ENCODE data around the gene MERTK.
"Not testable (repeated sequence)": the region's sequence is repeated elsewhere in the genome, so short reads cannot be mapped to it uniquely, and the experiment has no call there.

The MERTK gene

DNA sequence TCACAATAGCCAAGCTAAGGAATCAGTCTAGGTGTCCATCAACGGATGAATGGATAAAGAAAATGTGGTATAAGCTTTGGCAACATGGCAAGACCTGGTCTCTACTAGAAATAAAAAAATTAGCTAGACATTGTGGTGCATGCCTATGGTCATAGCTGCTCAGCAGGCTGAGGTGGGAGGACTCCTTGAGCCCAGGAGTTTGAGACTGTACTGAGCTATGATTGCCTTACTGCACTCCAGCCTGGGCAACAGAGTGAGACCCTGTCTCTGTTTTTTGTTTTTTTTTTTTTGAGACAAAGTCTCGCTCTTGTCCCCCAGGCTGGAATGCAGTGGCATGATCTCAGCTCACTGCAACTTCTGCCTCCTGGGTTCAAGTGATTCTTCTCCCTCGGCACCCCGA, 11.6 kb downstream of the MERTK start:
- DNase-seq (ENCODE audit: low read depth): not testable (repeated sequence)

DNA sequence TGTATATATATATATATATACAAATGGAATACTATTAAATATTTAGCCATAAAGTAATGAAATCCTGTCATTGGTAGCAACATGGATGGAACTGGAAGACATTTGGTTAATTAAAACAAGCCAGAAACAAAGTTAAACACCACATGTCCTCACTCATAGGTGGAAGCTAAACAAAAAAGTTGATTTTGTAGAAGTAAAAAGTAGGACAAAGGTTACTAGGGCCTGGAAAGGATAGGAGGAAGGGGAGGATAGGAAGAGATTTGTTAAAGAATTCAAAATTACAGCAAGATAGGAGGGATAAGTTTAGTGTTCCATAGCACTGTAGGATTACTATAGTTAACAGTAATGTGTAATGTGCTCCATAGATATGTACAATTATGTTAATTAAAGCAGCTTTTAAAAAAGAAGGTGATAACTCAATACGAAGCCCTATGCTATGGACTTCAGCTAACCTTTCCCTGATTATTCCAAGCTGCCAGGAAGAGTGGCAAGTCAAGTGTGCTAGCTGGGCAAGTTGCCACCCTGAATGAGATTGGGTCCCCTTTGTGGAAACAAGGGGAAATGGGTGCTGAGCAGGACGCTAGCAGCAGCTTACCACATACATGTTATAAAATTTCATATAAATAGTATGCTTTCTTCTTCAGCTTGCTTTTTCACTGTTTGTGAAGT, 12.3 kb downstream of the MERTK start:
- DNase-seq (ENCODE audit: low read depth): no peak

DNA sequence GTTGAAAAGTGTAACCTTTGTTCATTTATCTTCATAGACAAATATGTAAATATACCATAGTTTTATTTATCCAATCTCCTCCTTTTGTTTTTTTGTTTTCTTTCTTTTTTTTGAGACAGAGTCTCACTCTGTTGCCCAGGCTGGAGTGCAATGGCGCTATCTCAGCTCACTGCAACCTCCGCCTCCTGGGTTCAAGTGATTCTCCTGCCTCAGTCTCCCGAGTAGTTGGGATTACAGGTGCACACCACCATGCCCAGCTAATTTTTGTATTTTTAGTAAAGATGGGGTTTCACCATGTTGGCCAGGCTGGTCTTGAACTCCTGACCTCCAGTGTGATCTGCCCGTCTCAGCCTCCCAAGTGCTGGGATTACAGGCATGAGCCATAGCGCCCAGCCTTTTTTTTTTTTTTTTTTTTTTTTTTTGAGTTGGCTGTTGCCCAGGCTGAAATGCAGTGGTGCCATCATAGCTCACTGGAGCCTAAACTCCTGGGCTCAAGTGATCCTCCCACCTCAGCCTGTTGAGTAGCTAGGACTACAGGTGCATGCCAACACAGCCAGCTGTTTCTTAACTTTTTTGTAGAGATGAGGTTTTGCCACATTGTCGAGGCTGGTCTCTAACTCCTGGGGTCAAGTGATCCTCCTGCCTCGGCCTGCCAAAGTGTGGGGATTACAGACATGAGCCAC, 13.0 kb downstream of the MERTK start:
- DNase-seq (ENCODE audit: low read depth): not testable (repeated sequence)

DNA sequence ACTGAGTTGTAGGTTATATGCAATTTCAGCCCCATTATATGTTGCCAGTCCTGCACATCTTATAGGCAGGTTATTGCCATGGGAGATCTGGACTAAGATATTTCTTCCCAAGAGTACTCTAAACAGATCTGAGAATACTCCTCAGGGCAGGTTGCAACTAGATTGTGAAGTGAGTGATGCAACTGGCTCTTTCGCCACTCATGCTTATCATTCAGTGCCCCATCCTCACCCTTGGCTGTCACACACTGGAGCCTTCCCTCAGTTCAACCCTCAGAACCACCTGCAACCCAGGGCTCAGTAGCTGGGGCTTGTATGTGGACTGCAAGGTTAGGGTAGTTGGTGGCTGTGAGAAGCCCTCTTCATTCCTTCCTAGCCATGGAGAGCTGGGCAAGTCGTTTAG, 14.1 kb downstream of the MERTK start:
- DNase-seq (ENCODE audit: low read depth): no peak

GRCh38 chr2:111917106-111917505, 18.7 kb downstream of the MERTK start:
- no peak for DNase-seq (ENCODE audit: low read depth)

- DNase-seq (ENCODE audit: low read depth): no peak
Observed at GRCh38 chr2:111918383-111918806, 20.0 kb downstream of the MERTK start.

GRCh38 chr2:111919365-111919764, 21.0 kb downstream of the MERTK start:
- no peak for DNase-seq (ENCODE audit: low read depth)

DNA sequence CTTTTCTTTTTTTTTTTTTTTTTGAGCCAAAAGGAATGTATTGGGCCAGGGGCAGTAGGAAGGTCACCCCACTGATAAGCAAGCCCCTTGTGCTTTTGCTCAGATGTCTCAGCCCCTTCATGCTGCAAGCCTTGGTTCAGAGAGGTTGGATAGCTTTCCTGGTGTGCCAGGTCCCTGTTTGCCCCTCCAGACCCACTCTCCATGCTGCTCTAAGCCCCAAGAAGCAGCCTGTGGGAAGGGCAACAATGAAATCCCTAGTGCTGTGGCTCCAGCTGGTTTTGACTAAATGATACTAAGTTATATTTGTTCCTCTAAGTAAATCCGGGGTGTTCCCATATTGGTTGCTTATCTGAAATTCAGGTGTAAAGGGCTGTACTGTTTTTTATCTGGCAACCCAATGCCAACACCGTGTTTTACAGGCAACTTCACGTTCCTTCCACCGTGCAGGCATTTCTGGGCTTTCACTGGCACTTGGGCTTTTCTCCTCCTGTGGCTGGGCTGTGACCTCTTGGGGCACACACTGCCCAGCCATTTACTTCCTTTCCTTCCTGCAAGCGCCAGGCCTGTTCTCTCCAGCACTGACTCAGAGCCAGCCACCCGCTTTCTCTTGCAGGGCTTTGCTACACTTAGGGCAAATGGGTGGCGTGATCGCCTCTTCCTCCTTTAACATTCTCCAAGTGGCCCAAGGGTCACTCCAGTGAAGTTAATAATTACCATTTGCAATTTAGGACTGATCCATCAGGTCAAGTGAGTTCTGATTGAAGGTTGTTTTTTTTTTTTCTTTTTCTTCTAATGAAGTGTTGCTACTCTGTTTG, 21.6 kb downstream of the MERTK start:
- no peak for DNase-seq (ENCODE audit: low read depth)

DNA sequence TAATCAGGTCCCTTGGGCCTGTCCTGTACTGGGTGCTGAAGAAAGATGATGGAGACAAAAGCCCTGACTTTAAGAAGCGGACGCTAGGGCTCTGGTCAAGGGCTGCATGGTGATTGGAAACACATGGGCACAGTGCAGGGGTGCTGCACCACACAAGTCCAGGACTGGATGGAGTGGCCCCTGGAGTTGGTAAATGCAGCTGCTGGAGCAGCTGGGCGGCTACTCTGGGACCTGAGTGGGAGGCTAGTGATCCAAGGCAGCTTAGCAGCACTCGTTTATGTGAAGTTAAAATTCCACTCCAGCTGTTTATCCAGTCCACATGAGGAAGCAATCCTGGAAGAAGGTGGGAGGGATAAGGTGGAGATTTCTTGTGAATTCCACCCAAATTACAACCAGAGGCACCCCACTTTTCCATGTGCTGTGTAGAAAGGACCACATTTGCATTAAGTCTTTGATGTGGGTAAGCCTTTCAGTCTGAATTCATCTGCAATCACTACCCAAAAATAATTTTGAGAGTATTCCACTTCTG, 24.9 kb downstream of the MERTK start:
- no peak for DNase-seq (ENCODE audit: low read depth)

GRCh38 chr2:111924617-111925107, 26.3 kb downstream of the MERTK start:
- DNase-seq (ENCODE audit: low read depth): no peak

DNA sequence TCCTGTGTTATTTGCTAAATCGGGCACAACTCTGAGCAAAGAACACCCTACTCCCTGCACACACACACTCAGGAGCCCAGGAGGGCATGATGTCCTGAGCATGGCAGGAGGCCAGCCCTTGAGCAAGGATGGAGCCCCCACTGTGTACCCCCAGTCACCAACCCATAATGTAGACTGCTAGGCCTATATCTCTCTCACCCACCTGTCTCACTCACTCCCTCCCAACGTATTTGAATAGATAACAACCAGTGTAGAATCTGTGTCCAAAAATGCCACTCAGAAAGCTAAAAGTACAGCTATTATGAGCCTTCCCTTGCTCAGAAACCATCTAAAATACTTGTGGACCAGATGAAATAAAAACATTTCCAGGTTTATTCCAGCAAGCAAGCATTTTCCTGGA, 29.3 kb downstream of the MERTK start:
- no peak for DNase-seq (ENCODE audit: low read depth)

GRCh38 chr2:111930409-111930808, 32.0 kb downstream of the MERTK start:
- no peak for DNase-seq (ENCODE audit: low read depth)

GRCh38 chr2:111930875-111931274, 32.5 kb downstream of the MERTK start:
- DNase-seq (ENCODE audit: low read depth): no peak

DNA sequence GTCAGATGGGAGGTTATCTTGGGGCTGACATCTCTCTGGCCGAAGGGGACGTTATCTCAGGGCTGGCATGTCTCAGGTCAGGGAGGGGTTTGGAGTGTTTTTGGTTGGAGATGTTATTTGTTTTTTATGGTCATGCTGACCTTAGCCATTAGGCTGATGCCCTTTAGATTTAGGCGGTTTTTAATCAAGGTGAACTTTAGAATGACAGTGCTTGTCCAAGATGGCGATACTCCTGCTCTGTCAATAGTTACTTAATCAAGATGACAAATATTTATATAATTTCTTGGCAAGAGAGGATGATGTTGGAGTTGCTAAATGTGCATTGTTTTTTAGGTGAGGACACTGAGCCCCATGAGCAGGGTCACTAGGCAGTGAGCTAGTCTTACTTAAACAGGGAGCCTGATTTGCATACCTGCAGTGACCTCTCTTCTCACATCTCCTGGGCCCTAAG, 34.5 kb downstream of the MERTK start:
- DNase-seq (ENCODE audit: low read depth): no peak

DNA sequence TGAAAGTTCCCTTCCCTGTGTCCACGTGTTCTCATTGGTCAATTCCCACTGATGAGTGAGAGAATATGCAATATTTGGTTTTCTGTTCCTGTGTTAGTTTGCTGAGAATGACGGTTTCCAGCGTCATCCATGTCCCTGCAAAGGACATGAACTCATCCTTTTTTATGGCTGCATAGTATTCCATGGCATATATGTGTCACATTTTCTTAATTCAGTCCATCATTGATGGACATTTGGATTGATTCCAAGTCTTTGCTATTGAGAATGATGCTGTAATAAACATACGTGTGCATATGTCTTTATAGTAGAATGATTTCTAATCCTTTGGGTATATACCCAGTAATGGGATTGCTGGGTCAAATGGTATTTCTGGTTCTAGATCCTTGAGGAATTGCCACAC, 35.5 kb downstream of the MERTK start:
- not testable (repeated sequence) for DNase-seq (ENCODE audit: low read depth)

DNA sequence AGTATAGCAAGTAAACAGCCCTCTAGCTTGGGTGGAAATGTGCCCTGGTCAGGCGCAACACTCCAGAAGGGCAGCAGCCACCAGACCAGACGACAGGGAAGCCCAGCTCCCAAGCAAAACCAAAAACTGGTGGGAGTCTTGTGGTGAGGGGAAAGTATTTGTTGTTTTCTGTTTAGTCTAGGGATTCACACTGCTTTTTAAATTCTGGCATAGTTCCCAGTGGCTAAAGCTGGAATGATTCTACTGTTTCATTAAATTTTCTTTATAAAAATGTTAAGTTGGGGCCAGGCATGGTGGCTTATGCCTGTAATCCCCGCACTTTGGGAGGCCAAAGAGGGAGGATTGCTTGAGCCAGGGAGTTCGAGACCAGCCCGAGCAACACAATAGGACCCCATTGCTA, 38.5 kb downstream of the MERTK start:
- DNase-seq (ENCODE audit: low read depth): no peak

GRCh38 chr2:111938392-111938791, 40.0 kb downstream of the MERTK start:
- no peak for DNase-seq (ENCODE audit: low read depth)

- DNase-seq (ENCODE audit: low read depth): no peak
Observed at GRCh38 chr2:111940333-111941196, 42.2 kb downstream of the MERTK start.

- no peak for DNase-seq (ENCODE audit: low read depth)
Observed at GRCh38 chr2:111941531-111941930, 43.1 kb downstream of the MERTK start.

GRCh38 chr2:111944531-111945210, 46.3 kb downstream of the MERTK start:
- DNase-seq (ENCODE audit: low read depth): no peak

Data from T-helper 22 cell (primary cell).